GM12872 (cell line): ENCODE results near the gene ARMH4.

Source experiments
- CTCF ChIP-seq: IDR thresholded peaks from 3 replicates; pipeline ENCODE4 v1.5.1; 2011; ENCODE audit warnings: low read depth, mild to moderate bottlenecking, low read length, moderate library complexity; ENCODE audit not compliant: insufficient read depth

ARMH4 gene

DNA sequence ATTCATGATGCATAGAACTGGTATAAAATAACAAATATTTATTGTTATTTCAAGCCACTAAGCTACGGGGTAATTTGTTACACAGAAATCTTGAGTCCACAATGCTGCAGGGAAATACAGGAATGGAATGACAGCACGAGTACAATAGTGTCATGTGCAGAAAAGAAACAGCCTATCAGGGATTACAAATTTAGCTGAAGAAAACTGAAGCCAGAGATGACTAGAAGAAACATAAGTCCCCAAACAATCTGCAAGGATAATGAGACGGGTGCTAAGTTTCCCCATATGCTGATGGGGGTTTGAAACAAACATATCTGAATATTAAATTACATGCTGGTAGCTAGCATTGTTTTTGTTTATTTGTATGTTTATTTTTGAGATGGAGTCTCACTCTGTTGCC is 8.9 kb downstream of the ARMH4 start:
- TF ChIP-seq CTCF: no peak

- TF ChIP-seq CTCF: no peak
Measured at GRCh38 chr14:58141893-58142292, 10.1 kb downstream of the ARMH4 start.

- no peak for TF ChIP-seq CTCF
Measured at GRCh38 chr14:58138714-58139482, 13.1 kb downstream of the ARMH4 start.

GRCh38 chr14:58138031-58138713 is 13.8 kb downstream of the ARMH4 start:
- TF ChIP-seq CTCF: no peak

DNA sequence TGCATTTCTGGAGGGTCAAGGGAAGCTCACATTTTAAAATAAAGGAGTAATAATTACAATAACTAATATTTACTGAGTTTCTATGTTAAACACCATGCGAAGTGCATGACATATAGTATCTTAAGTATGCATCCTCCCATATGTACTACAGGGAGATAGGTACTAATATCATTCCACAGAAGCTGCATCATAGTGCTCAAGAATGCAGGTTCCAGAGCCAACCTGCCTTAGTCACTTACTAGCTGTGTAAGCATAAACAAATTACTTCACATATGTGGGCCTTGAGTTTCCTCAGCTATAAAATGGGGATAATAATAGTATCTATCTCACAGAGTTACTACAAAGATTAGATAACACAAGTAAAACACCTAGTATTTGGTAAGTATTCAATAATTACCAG is 18.3 kb downstream of the ARMH4 start:
- no peak for TF ChIP-seq CTCF

- TF ChIP-seq CTCF: no peak
Measured at GRCh38 chr14:58131386-58131785, 20.6 kb downstream of the ARMH4 start.

GRCh38 chr14:58130116-58130782 is 21.8 kb downstream of the ARMH4 start:
- TF ChIP-seq CTCF: no peak
